Liver (tissue), 2 donors: ENCODE results near the gene AJM1.

Source experiments
- GABPA ChIP-seq, 2 donors: IDR thresholded peaks in 1 of 2; conservative IDR thresholded peaks in 1 of 2; 2 replicates each; pipeline ENCODE4 v1.6.1; 2016; ENCODE audit warnings: antibody characterized with exemption in 2 of 2, mild to moderate bottlenecking in 1 of 2, moderate library complexity in 1 of 2
- TF ChIP-seq, protein P1 (sequence below): IDR thresholded peaks from 2 replicates; pipeline ENCODE4 v1.6.1; 2016; ENCODE audit warnings: antibody characterized with exemption, mild to moderate bottlenecking
- donor health status: healthy.

DNA sequence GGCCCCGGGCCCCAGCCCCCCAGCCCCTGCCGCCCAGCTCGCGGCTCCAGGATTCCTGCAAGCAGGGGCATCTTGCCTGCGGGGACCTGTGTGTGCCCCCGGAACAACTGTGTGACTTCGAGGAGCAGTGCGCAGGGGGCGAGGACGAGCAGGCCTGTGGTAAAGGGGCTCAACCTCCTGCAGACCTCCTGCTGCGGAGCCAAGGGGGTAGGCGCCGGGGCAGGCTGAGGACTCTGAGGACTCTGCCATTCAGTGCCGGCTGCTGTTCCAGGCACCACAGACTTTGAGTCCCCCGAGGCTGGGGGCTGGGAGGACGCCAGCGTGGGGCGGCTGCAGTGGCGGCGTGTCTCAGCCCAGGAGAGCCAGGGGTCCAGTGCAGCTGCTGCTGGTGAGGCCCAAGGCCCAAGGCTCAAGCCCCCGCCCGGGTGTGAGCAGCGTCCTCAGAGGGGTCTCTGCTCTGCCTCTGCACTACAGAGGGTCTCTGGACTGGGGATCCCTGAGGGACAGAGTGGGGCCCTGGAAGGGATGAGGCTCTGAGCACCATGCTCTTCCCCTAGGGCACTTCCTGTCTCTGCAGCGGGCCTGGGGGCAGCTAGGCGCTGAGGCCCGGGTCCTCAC is 13.3 kb downstream of the AJM1 start:
- TF ChIP-seq, protein P1, sequence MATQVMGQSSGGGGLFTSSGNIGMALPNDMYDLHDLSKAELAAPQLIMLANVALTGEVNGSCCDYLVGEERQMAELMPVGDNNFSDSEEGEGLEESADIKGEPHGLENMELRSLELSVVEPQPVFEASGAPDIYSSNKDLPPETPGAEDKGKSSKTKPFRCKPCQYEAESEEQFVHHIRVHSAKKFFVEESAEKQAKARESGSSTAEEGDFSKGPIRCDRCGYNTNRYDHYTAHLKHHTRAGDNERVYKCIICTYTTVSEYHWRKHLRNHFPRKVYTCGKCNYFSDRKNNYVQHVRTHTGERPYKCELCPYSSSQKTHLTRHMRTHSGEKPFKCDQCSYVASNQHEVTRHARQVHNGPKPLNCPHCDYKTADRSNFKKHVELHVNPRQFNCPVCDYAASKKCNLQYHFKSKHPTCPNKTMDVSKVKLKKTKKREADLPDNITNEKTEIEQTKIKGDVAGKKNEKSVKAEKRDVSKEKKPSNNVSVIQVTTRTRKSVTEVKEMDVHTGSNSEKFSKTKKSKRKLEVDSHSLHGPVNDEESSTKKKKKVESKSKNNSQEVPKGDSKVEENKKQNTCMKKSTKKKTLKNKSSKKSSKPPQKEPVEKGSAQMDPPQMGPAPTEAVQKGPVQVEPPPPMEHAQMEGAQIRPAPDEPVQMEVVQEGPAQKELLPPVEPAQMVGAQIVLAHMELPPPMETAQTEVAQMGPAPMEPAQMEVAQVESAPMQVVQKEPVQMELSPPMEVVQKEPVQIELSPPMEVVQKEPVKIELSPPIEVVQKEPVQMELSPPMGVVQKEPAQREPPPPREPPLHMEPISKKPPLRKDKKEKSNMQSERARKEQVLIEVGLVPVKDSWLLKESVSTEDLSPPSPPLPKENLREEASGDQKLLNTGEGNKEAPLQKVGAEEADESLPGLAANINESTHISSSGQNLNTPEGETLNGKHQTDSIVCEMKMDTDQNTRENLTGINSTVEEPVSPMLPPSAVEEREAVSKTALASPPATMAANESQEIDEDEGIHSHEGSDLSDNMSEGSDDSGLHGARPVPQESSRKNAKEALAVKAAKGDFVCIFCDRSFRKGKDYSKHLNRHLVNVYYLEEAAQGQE = no peak
- TF ChIP-seq GABPA (IDR thresholded peaks at IDR 0.05 in 1 of 2, conservative IDR thresholded peaks at IDR 0.05 in 1 of 2) = no peak
